GM12891 (cell line): Measurements from ENCODE around the gene NPSR1.
"Not testable (repeated sequence)": the region's sequence is repeated elsewhere in the genome, so short reads cannot be mapped to it uniquely, and the experiment has no call there.

Experiments used
- DNase-seq: peaks from one replicate; pipeline ENCODE4 v3.0.0; 2011; ENCODE audit warnings: low spot score; ENCODE audit not compliant: insufficient read length
- FAIRE-seq: peaks from 2 replicates; lab custom pipeline; 2011; peaks lifted over from hg19 to GRCh38; lab: Jason Lieb, UNC
- PAX5 ChIP-seq: IDR thresholded peaks from 2 replicates; pipeline ENCODE4 v1.6.1; 2011; ENCODE audit warnings: low read length, moderate library complexity, mild to moderate bottlenecking; ENCODE audit not compliant: insufficient read depth, severe bottlenecking
- POLR2A ChIP-seq: IDR thresholded peaks from 2 replicates; pipeline ENCODE4 v1.6.1; 2011; ENCODE audit warnings: low read depth, low read length, control low read depth
- POLR2AphosphoS5 ChIP-seq: IDR thresholded peaks from 2 replicates; pipeline ENCODE4 v1.6.1; 2011; ENCODE audit warnings: low read depth, low read length, control low read depth
- POU2F2 ChIP-seq: IDR thresholded peaks from 2 replicates; pipeline ENCODE4 v1.6.1; 2011; ENCODE audit warnings: low read depth, mild to moderate bottlenecking, control low read depth, low read length, moderate library complexity
- SPI1 ChIP-seq: IDR thresholded peaks from 2 replicates; pipeline ENCODE4 v1.6.1; 2011; ENCODE audit warnings: low read depth, low read length, control low read depth
- TAF1 ChIP-seq: IDR thresholded peaks from 2 replicates; pipeline ENCODE4 v1.6.1; 2011; ENCODE audit warnings: low read depth, low read length, control low read depth

Gene NPSR1

GRCh38 chr7:34851431-34851830 is 193.4 kb downstream of the NPSR1 start:
- FAIRE-seq (no peak), DNase-seq (no peak)
- no peak for TF ChIP-seq SPI1
- no peak for TF ChIP-seq POLR2AphosphoS5
- no peak for TF ChIP-seq POU2F2
- TF ChIP-seq PAX5 = no peak
- TF ChIP-seq POLR2A = no peak
- TF ChIP-seq TAF1 = no peak

DNA sequence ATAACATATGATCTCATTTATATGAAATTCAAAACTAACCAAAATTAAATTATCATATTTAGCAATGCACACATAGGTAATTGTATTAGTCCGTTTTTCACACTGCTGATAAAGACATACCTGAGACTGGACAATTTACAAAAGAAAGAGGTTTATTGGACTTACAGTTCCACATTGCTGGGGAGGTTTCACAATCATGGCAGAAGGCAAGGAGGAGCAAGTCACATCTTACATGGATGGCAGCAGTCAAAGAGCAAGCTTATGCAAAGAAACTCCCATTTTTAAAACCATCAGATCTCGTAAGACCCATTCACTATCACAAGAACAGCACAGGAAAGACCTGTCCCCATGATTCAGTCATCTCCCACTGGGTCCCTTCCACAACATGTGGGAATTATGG is 200.4 kb downstream of the NPSR1 start:
- FAIRE-seq, DNase-seq: not testable (repeated sequence)

DNA sequence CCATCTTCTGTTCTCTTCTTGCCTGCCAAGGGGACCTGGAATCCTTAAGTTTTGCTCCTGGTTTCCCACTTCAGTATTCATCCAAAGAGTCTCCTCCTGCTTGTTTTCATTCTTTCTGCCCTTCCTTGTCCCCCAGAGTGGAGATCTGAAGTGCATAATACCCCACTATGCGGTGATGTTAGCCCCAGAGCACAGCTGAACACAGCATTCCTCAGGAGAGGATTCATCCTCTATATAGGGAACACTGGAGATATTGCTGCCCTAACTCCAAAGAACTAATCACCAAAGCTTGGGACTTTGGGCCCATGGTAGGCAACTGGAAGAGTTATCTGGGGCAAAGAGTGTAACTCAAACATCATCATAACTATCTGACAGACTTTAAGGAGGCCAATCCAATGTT is 201.3 kb downstream of the NPSR1 start:
- FAIRE-seq, DNase-seq: not testable (repeated sequence)

GRCh38 chr7:34866222-34866621 is 208.2 kb downstream of the NPSR1 start:
- not testable (repeated sequence) for FAIRE-seq, DNase-seq

GRCh38 chr7:34867341-34867740 is 209.3 kb downstream of the NPSR1 start:
- not testable (repeated sequence) for FAIRE-seq

GRCh38 chr7:34868602-34869001 is 210.6 kb downstream of the NPSR1 start:
- FAIRE-seq, DNase-seq: not testable (repeated sequence)

More at GRCh38 chr7:34867341-34867740, 209.3 kb downstream of the NPSR1 start:
- not testable (repeated sequence) for DNase-seq

- DNase-seq (no peak), FAIRE-seq (no peak)
- TF ChIP-seq PAX5 (no peak), POLR2A (no peak), SPI1 (no peak), POLR2AphosphoS5 (no peak), TAF1 (no peak), POU2F2 (no peak)
Measured at GRCh38 chr7:34869057-34869456, 211.0 kb downstream of the NPSR1 start.

GRCh38 chr7:34870041-34870440 is 212.0 kb downstream of the NPSR1 start:
- not testable (repeated sequence) for DNase-seq

DNA sequence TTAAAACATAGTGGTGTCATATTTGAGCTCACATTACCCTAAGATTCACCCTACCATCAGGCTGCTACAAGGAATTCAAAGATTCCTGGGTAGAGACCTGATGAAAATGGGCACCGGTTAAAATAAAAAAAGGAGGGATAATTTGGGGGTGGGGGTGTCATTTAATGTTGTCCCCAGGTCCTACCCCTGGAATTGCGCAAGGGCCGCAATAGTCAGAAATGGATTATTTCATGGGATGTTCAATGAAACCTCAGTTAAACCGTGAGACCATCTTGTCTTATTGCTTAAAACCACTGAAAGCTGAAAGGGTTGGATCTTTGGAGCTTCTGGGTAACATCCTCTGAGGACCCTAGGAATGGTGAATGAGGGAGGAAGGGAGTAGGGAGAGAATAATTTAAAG is 216.3 kb downstream of the NPSR1 start:
- DNase-seq, FAIRE-seq: not testable (repeated sequence)

More at GRCh38 chr7:34870041-34870440, 212.0 kb downstream of the NPSR1 start:
- not testable (repeated sequence) for FAIRE-seq

GRCh38 chr7:34875481-34875880 is 217.5 kb downstream of the NPSR1 start:
- no peak for DNase-seq
- no peak for FAIRE-seq
- TF ChIP-seq POU2F2 (no peak), SPI1 (no peak), PAX5 (no peak), POLR2A (no peak), TAF1 (no peak), POLR2AphosphoS5 (no peak)

DNA sequence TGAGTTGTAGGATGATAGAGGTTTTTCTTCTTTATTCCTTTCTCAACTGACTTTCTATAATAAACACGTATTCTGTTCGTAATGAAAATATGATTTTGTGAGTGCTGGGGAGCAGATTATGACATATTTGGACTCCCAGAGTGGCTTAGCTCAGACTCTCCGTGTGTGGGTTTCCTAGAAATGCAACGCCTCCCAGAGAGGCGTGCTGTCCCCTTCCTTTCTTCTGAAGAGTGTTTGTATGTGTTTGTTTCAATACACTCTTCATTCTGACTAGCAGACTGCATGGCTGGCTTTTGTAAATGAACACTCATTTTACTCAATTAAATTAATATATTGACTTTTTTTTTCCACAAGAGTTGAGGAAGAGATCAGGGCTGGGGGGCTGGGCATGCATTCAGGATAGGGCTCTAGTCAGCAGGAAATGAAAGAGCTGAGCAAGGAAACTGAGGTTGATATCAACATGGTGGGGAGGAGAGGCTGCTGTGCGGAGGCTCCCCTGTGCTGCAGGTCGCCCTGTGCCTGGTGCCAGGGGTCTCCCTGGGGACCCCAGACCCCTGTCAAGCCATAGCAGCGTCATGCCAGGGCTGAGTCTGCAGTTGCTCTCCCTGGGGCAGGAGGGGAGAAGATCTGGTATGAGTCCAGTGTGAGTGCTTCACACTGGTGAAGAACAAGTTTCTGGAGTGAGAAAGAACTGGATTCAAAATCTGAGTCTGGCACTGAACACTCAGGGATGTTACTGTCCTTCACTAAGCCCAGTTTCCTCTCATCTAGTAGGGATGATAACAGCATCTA is 221.1 kb downstream of the NPSR1 start:
- FAIRE-seq, DNase-seq: not testable (repeated sequence)

DNA sequence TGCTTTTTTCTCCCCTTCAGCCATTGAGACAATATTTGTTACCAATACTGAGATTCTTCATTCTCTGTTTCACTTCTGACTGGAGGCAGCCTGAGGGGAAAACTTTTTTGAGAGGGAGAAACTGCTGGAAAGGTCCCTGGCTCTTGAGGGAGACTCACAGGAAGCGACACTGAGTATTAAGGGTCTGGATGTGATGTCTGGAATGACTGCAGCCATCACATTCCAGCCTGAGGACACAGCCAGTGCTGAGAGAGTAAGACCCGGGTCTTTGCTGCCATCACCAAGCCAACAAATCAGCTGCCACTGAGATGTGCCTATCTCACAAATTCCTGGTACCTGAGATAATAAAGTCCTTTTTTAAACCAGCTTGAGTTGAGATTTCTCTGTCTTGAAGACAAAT is 221.9 kb downstream of the NPSR1 start:
- DNase-seq (no peak), FAIRE-seq (no peak)
- TF ChIP-seq SPI1 (no peak), POLR2A (no peak), PAX5 (no peak), TAF1 (no peak), POU2F2 (no peak), POLR2AphosphoS5 (no peak)

DNA sequence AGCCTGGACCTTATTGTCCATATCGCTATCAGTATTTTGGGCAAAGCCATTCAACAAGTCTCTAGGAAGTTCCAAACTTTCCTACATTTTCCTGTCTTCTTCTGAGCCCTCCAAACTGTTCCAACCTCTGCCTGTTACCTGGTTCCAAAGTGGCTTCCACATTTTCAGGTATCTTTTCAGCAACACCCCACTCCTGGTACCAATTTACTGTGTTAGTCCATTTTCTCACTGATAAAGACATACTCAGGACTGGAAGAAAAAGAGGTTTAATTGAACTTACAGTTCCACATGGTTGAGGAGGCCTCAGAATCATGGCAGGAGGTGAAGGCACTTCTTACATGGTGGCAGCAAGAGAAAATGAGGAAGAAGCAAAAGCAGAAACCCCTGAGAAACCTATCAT is 225.8 kb downstream of the NPSR1 start:
- DNase-seq, FAIRE-seq: not testable (repeated sequence)
